ENCODE data around the gene DUSP5.

GRCh38 chr10:110514848-110515247, 17.1 kb downstream of the DUSP5 start:
- TF ChIP-seq NFIC (IDR thresholded peaks at IDR 0.05) (no peak), TAF1 (IDR thresholded peaks at IDR 0.05; ENCODE audit: low read depth) (no peak), RAD21 (IDR thresholded peaks at IDR 0.05; ENCODE audit: low read depth) (no peak), EP300 (IDR thresholded peaks at IDR 0.05; ENCODE audit: borderline replicate concordance) (no peak), MAX (IDR thresholded peaks at IDR 0.05) (no peak), ZBTB7A (IDR thresholded peaks at IDR 0.05; ENCODE audit: low read depth) (no peak), FOXM1 (IDR thresholded peaks at IDR 0.05; ENCODE audit: borderline replicate concordance, low read depth) (no peak), EGR1 (IDR thresholded peaks at IDR 0.05) (no peak), CEBPB (IDR thresholded peaks at IDR 0.05) (no peak), TEAD4 (IDR thresholded peaks at IDR 0.05) (no peak), YY1 (IDR thresholded peaks at IDR 0.05; ENCODE audit: low read depth) (no peak), USF1 (IDR thresholded peaks at IDR 0.05) (no peak)

All from Ishikawa (cell line).